Sciatic nerve (tissue), 2 donors: ENCODE measurements around the gene GPR152. TPM values are rescaled to one million over a fixed set of nuclear protein-coding genes. Genes with fewer than 3 reads are reported as not detected.
"Not testable (repeated sequence)": the region's sequence is repeated elsewhere in the genome, so short reads cannot be mapped to it uniquely, and the experiment has no call there.

Experiments used
- ATAC-seq: fragments of 200-7000 bp; cut with Tn5 transposase; one replicate; pipeline ENCODE4 v1.9.1; 2020; ENCODE audit warnings: mild to moderate bottlenecking, moderate library complexity
- DNase-seq: peaks from one replicate; pipeline ENCODE4 v3.0.0-alpha.2; 2020; ENCODE audit warnings: low spot score
- intact Hi-C: fragments of 100-400 bp; cut with DNase I; formaldehyde crosslinking; loops from one replicate; pipeline ENCODE4 v1.14.2; 2022
- total RNA-seq: library from RNA; stranded (reverse); fragmentation: NEBNext Ultra II Directional; extraction: Animal tissue kit (Norgen Biotek cat#: 25700); gene quantifications from one replicate; pipeline ENCODE4 v1.2.1, GENCODE V29; 2021
- donor health status: DM: no; HTN: no; CAD: no.
- donor health status: DM: no; HTN: no; CAD: no.

Gene GPR152
- total RNA-seq, 1 donor from 2014 or later: not detected

GRCh38 chr11:67490727-67491065, 38.2 kb upstream of the GPR152 start:
- intact Hi-C loops: no loop called here
- DNase-seq (no peak), ATAC-seq (peak; percentile 4)

GRCh38 chr11:67489885-67490726, 37.6 kb upstream of the GPR152 start:
- no peak for DNase-seq
- intact Hi-C loops: no loop called here
- ATAC-seq: no peak

- intact Hi-C loops: no loop called here
- no peak for DNase-seq
- ATAC-seq: no peak
Measured at GRCh38 chr11:67489203-67489884, 36.8 kb upstream of the GPR152 start.

GRCh38 chr11:67486481-67487195, 34.1 kb upstream of the GPR152 start:
- DNase-seq: no peak
- intact Hi-C loops: no loop called here
- no peak for ATAC-seq

GRCh38 chr11:67485873-67486361, 33.4 kb upstream of the GPR152 start:
- ATAC-seq, intact Hi-C loops, DNase-seq: not testable (repeated sequence)

GRCh38 chr11:67484847-67485311, 32.4 kb upstream of the GPR152 start:
- DNase-seq: no peak
- intact Hi-C loops: no loop called here
- ATAC-seq: no peak

GRCh38 chr11:67483831-67484665, 31.5 kb upstream of the GPR152 start:
- peak; percentile 64 for DNase-seq
- intact Hi-C loops: no loop called here
- no peak for ATAC-seq

GRCh38 chr11:67482827-67483798, 30.6 kb upstream of the GPR152 start, which contains the start of gene AIP:
TSS of gene AIP (plus strand) at chr11:67483026. CDS start at chr11:67483159, 133 bp downstream.
- DNase-seq: peak; percentile 98
- ATAC-seq: peak; percentile 97
- intact Hi-C loops: no loop called here

GRCh38 chr11:67482275-67482826, 29.8 kb upstream of the GPR152 start:
- intact Hi-C loops: no loop called here
- no peak for DNase-seq
- peak; percentile 5 for ATAC-seq

- DNase-seq, intact Hi-C loops, ATAC-seq: not testable (repeated sequence)
Measured at GRCh38 chr11:67477344-67478050, 25.0 kb upstream of the GPR152 start.

- ATAC-seq, DNase-seq, intact Hi-C loops: not testable (repeated sequence)
Measured at GRCh38 chr11:67476692-67477091, 24.2 kb upstream of the GPR152 start.

GRCh38 chr11:67472882-67473281, 20.4 kb upstream of the GPR152 start:
- intact Hi-C loops: no loop called here
- no peak for DNase-seq
- no peak for ATAC-seq

- intact Hi-C loops: no loop called here
- DNase-seq (no peak), ATAC-seq (no peak)
Measured at GRCh38 chr11:67470337-67471002, 17.9 kb upstream of the GPR152 start.

GRCh38 chr11:67469508-67469811, 16.9 kb upstream of the GPR152 start:
- intact Hi-C loops: no loop called here
- no peak for ATAC-seq
- no peak for DNase-seq

- DNase-seq (peak; percentile 95), ATAC-seq (peak; percentile 92)
- intact Hi-C loops: no loop called here
Measured at GRCh38 chr11:67468759-67469507, 16.4 kb upstream of the GPR152 start, which contains the start of gene TMEM134. TSS of gene TMEM134 (minus strand) at chr11:67469251. CDS start at chr11:67469192, 59 bp downstream.

GRCh38 chr11:67468456-67468758, 15.9 kb upstream of the GPR152 start:
- intact Hi-C loops: no loop called here
- DNase-seq (no peak), ATAC-seq (no peak)
